RPMI7951 (cell line): ENCODE results near the gene KBTBD13. TPM values are rescaled to one million over a fixed set of nuclear protein-coding genes. Genes with fewer than 3 reads are reported as not detected.
"Not testable (repeated sequence)": the region's sequence is repeated elsewhere in the genome, so short reads cannot be mapped to it uniquely, and the experiment has no call there.

Experiments used
- DNase-seq: peaks from one replicate; pipeline ENCODE4 v3.0.0-alpha.2; 2012; ENCODE audit warnings: low read depth
- total RNA-seq: library from RNA; depleted of rRNA; stranded (reverse); fragments of >200 nt; shearing (Covaris generic); gene quantifications from 2 replicates; pipeline ENCODE4 v1.2.3, GENCODE V29; 2014

Gene KBTBD13
- total RNA-seq, 1 experiment from 2014 or later: not detected

DNA sequence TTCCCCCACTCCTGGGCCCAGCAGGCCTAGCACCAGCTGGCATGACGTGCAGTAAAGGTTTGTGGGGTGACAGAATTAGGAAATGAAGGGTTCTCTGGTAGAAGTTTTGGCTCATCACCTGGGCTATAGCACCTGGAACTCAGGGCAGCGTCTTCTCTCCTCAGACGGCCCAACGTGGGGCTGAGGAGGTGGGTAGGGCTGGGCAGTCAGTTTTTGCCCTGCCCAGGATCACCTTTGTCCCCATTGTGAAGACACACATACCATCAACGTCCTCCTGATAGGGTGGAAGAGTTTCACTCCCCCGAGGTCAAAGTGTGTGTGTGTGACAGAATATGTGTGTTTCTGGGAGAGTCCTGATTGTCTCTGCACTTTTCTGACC lies 12.1 kb downstream of the KBTBD13 start:
- DNase-seq: no peak

DNA sequence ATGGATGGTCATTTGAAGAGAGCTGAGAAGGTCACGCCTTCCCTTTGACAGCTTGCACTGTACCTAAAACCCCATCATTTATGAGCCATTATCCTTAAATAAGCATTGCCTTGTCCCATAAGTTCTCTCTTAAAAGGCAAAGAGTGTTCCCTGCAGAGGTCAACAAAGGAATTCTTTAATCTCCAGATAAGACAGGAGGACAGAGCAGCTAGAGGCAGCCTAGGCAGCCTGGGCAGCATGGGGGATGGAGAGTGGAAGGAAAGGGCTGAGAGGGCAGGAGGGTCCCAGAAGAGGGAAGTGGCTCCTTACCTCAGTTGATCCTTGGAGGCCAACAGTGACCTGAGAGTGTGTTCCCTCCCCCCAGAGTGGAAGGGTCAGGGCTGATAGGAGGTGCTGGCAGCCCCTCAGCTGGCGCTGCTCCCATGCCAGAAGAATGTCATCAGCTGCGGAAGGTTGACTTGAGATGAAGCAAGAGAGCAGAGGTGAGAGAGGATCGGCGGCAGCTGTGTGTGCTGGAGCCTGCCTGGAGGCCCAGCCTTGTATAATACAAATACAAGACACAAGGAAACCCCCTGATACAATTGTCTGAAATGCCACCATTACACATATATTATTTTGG lies 12.8 kb downstream of the KBTBD13 start:
- no peak for DNase-seq

DNA sequence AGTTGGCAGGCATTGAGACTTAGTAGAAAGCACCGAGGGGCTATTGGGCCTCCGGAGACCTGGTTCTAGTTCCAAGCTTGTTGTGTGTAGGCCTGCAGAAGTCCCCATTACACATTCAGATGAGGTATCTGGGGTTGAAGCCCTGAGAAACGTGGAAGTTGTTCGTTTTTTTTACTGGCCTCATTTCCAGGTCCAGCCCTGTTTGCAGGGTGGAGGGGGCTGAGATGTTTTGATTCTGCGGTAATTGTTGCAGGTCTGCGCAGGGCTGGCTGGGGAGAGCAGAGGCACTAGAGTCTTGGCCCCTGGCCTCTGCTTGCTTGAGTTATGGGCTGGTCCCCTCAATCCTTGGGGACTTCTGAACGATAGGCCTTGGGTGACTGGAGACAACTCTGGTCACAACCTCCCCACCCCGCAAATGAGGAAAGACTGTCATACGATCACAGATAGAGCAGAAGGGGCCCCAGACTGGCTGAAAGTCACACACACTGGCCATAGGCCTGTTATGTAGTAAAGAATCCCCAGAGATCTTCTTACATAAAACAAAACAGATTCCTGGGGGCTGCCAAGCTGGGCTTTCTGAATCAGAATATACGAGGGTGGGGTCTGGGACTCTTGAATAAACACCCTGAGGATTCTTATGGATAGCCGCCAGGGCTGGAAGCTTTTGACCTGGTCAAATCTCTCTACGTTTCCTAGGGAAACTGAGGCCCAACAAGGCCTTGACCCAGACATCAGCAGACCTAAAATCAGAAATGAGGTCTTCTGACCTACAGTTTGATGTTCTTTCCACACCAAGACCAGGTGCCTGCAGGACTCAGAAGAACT lies 15.6 kb downstream of the KBTBD13 start:
- DNase-seq: no peak

GRCh38 chr15:65092911-65093792 lies 16.6 kb downstream of the KBTBD13 start:
- no peak for DNase-seq

DNA sequence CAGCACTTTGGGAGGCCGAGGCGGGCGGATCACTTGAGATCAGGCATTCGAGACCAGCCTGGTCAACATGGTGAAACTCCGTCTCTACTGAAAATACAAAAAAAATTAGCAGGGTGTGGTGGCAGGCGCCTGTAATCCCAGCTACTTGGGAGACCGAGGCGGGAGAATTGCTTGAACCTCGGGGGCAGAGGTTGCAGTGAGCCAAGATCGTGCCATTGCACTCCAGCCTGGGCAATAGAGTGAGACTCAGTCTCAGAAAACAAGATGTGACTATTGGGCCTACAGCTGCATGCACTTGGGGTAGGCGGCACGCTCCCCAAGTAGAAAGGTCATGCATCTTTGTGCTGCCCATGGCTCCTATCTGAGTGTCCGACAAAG lies 17.2 kb downstream of the KBTBD13 start:
- not testable (repeated sequence) for DNase-seq

DNA sequence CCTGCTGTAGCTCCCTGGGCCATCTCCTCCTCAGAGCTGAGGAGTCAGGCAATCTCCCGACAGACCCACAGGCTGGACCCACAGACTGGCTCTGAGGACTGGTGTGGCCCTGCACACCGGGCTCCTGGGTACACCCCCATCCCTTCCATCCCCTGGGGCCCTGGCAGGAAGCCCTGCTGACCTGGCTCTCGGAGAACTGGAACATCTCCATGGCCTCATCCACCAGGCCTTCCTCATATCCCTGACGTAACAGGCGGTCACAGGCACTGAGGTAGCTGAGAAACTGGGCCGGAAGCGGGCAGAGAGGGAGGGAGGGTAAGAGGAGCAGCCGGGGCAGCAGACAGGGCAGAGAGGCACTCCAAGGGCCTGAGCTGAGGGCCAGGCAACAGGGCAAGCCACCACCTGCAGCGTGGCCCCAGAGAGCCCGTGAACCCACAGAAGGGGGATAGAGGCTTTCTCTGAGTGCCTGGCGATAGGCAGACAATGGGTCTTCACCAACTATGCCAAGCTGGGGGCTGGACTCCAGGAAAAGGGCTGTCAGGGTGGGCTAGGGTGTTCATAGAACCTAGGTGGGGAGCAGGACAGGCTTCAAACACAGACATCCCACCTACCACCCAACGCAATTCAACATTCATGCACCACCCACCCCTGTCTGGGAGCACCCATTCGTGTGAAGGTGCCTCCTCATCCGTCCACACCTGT lies 17.9 kb downstream of the KBTBD13 start:
- DNase-seq: no peak

DNA sequence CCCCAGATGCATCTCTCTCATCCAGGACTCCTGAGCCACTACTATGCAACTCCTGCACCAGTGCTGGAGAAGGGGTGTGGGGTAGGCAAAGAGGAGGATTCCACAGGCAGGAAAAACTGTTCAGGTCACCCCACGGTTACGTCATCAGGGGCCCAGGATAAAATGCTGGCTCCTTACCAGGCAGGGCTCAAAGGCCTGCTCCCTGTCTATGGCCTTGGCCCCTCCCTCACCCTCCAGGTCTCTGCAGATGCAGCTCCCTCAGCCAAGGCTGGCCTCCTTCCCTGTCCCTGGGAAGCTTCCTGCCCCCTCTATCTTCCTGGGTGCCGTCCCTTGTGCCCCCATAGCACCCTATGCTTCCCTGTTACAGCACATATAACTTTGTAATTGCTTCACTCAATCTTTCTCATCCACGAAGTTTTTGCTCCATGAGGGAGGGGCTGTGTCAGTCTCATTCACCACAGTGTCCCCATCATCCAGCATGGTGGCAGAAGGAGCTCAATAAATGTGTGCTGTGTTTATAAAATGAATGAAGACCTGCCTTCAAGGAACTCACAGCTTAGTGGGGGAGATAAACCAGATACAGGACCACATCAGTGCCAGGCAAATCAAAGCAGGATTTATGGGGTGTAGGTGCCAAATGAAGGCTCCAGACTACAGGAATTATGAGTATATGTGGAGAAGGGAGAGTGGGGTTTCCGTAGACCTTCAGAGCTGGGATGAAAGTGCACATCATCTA lies 18.6 kb downstream of the KBTBD13 start:
- no peak for DNase-seq

- no peak for DNase-seq
Measured at GRCh38 chr15:65095747-65096104, 19.2 kb downstream of the KBTBD13 start.

DNA sequence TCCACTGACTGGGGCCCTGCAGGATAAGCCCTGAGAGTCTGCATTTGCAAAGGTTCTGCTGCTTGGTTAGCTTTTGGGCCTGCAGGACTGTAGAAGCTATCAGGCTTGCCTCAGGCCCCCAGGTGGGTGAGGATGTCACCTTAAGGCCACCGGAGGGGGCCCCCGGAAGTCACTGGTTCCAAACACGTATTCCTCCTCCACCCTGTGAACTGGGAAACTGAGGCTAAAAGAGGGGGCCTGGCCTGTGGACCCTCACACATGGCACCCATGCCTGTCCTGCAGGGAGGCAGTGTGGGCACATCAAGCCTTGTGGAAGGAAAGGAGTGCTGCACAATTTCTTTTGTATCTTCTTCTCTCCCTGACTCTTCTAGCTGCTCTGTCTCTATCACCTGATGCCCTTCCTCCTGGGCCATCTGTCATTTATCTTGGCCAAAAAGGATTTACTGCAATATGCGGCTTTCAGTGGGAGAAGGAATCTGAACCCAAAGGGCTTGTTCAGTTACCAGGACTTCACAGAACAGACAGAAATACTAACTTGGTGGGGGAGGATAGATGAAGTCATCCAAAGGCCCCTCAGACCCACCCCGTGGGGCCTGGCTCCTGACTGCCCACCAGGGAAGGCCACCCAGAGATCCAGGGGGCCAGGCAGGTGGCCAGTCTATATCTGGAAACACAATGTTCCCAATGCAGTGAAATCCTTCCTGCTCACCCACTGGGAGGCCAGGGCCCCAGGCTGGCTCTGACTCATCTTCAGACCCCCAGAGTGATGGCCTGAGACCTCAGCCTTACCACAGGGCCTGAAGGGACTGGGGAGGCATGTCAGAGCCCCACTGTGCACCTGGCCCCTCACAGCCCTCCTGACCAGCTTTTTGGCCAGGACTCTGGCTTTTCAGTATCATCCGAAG lies 20.2 kb downstream of the KBTBD13 start:
- no peak for DNase-seq

GRCh38 chr15:65097651-65098263 lies 21.2 kb downstream of the KBTBD13 start:
- no peak for DNase-seq

- DNase-seq: no peak
Measured at GRCh38 chr15:65099336-65099735, 22.8 kb downstream of the KBTBD13 start.

- DNase-seq: not testable (repeated sequence)
Measured at GRCh38 chr15:65099801-65100200, 23.3 kb downstream of the KBTBD13 start.

- no peak for DNase-seq
Measured at GRCh38 chr15:65100442-65100841, 23.9 kb downstream of the KBTBD13 start.

DNA sequence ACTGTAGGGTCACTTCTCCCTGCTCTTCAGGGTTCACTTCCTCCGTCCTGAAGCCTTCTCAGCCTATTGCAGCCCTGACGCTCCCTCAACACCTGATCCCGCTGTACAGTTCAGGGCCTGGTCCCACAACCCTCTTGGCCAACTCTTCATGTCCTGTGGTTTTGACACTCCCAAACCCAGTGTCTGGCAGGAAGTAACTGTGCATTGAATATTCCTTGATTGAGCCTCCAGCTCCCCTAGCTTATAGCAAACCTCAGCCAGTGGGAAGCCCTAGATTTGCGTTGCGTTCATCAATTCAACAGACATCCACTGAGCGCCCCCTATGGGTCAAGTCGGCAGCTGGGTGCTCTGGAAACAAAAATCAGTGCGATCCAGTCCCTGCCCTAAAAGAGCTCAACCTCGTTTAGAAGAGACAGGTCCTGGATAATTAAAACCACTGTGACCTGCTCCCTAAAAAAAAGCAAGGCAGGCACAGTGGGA lies 24.9 kb downstream of the KBTBD13 start:
- peak; percentile 24 for DNase-seq

- no peak for DNase-seq
Measured at GRCh38 chr15:65101891-65102708, 25.6 kb downstream of the KBTBD13 start.

DNA sequence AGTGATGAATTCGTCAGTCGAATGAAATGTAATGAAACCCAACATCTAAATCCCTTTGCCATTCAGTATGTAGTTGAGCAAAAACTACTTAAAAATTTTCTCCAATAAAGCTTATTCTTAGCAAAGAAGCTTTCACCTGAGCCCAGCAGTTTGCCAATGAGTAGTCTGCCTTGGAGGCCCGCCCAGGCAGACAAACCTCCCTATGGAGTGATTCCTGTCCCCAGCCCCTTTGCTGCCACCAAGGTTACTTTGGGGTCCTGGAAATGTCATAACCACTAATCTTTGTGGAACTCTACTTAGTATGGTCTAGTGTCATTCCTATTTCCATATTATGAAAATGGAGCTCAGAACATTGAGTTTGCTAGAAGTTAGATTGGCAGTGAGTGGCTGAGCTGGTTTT lies 26.4 kb downstream of the KBTBD13 start:
- DNase-seq: no peak

DNA sequence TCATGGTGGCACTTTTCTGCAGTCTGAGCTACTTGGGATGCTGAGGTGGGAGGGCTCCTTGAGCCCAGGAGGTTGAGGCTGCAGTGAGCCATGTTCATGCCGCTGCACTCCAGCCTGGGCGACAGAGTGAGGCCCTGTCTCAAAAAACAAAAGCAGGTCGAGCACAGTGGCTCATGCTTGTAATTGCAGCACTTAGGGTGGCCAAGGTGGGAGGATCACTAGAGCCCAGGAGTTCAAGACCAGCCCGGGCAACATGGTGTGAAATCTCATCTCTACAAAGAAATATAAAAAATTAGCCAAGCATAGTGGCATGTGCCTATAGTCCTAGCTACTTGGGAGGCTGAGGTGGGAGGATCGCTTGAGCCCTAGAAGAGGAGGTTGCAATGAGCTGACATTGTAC lies 28.5 kb downstream of the KBTBD13 start:
- no peak for DNase-seq

DNA sequence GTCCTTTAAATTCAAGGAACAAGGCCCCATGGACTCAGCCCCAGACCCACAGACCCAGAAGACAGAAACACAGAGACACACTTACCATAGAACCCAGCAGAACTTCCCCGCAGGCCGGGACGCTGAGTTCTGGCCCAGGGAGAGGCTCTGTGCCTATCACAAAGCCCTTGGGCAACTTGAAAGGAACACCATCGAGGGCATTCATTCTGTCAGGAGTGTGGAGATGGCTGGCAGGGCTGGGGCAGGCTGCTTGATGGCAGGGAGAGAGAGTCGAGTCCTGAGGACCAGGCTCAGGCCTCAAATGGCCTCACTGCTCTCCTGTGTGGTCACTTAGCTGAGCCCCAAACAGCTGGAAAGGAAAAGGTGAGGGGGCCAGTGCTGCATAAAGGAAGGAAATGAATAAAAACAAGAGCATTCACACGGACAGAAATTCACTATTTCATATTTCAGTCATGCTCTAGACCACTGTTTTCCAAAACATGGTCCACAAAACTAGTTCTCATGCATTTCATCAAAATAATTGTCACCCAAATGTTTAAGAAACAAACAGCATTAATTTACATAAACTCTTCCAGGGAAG lies 29.6 kb downstream of the KBTBD13 start:
- DNase-seq: no peak
